ENCODE results near the gene TBC1D8.
"Not testable (repeated sequence)": the region's sequence is repeated elsewhere in the genome, so short reads cannot be mapped to it uniquely, and the experiment has no call there.

TBC1D8 gene

DNA sequence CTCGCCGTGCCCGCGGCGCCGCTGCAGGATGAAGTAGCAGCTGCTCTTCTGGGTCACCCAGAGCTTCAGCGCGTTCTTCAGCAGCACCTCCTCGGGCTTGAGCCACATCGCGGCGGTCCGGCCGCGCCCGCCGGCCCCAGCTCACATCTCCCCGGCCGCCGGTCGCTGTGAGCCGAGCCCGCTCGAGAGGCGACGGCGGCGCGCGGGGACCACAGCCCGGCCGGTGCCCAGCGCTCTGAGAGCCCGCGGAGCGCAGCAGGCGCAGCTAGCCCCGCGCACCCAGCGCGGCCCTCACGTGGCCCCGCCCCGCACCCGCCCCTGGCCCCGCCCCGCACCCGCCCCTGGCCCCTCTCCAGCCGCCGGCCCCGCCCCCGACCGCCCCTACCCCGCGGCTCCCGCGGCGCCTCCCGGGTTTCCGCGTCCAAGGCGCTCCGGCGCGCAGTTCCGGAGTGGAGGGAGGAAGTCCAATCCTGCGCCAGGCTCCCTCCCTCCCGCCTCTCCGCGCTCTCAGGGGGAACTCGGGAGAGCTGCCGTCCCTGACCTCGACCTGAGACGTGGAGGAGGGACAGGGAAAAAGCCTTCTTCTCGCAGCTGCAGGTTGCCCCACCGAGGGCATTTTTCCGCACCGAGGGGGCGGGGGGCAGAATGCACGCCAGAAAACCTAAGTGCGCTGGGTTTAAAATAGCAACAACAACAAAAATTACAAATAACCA is at the start of gene TBC1D8:
Gene TBC1D8 (minus strand): TSS at position 237 of the 713 bp plus-strand sequence. CDS start 129 bp downstream, at position 108.
- peak; percentile 96 for DNase-seq

DNA sequence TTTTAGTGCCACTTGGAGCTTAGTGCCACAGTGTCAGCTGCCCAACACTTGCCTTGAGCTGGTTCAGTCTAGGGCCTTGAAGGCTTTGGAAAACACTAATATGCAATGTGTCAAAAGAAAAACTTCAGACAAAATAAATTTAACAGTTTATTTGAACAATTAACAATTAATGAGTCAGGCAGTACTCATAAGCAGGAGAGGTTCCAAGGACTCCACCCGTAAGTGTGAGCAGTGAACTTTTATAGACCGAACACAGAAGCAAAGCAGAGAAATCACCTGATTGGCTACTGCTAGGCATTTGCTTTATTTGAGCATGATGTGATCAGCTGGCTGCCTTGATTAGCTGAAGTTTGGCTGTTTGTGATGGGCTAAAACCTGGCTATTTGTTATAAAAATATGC is 49.5 kb upstream of the TBC1D8 start:
- DNase-seq = no peak

DNA sequence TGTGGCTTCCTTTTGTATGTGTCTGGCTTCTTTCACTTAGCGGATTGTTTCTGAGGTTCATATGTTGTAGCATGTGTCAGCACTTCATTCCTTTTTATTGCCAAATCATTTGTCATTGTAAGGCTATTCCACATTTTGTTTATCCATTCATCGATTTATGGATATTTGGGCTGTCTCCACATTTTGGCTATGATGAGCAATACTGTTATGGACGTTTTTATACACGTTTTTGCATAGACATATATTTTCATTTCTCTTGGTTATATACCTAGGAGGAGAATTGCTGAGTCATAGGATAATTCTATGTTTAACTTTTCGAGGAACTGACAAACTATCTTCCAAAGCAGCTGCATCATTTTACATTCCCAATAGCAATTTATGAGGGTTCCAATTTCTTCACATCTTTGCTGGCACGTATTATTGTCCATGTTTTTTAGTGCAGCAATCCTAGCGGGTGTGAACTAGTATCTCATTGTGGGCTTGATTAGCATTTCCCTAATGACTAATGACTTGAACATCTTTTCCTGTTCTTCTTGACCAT is 48.1 kb upstream of the TBC1D8 start:
- DNase-seq = no peak

DNA sequence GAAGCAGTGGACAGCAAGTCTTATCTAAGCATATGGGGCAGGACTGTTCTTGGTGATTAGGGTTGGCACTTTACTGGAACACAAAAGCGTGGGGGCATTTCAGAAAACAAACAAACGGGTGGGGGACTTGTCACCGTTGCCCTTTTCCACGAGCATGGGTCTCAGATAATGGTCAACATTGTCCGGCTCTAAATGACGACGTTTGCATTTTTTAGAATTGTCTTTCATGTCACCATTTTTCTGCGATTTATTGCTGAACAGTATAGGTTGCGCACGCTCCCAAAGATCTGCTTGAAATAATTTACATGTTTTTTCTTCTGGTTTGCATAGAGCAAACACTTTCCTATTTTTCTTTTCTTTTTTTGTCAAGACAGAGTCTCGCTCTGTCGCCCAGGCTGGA is 46.6 kb upstream of the TBC1D8 start:
- no peak for DNase-seq

DNA sequence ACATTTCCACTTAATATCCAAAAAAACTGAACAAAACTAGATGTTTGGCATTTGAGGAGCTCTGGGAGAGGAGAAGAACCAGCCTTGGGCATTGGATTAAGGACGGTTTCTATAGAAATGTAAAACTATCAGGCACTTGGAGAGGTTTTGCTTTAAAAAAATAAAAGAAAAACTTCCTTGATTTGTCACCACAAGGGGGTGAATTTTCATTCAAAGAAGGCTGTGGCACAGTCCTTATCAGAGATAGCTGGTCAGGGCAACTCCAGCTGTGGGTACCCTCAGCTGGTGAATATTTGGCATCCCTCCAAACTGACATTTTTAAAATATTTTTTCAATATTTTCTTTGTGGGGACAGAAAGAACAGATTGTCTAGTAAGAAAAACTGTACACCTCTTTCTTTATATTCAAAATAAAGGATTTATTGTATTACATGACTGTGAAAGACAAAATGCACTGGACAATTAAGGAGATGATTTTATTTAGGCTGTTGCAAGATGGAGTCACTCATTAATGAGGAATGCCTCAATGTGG is 46.1 kb upstream of the TBC1D8 start:
- DNase-seq = no peak

DNA sequence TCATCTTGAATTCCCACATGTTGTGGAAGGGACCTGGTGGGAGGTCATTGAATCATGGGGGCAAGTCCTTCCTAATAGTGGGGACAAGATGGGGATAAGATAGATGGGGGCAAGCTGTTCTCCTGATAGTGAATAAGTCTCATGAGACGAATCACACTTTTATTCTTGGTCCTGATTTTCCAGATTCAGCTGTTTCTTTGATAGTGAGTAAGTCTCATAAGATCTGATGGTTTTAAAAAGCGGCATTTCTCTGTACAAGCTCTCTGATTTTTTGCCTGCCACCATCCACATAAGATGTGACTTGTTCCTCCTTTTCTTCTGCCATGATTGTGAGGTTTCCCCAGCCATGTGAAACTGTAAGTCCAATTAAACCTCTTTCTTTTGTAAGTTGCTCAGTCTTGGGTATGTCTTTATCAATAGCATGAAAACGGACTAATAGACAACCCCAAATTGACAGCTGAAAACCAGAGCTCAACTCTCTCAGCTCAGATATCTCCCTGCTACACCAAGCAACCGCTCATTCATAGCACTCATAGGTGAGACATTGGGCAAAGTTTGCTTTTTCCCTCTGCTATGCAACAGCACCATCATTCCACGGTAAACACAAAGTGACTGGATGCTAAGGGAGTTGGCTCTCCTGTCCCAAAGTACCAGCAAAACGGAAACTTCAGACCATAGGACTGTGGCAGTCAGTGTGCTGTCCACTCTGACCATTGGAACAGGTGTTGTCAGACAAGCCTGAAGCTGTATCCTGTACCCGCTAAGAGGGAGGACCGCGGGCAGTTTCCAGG is 44.9 kb upstream of the TBC1D8 start:
- no peak for DNase-seq

DNA sequence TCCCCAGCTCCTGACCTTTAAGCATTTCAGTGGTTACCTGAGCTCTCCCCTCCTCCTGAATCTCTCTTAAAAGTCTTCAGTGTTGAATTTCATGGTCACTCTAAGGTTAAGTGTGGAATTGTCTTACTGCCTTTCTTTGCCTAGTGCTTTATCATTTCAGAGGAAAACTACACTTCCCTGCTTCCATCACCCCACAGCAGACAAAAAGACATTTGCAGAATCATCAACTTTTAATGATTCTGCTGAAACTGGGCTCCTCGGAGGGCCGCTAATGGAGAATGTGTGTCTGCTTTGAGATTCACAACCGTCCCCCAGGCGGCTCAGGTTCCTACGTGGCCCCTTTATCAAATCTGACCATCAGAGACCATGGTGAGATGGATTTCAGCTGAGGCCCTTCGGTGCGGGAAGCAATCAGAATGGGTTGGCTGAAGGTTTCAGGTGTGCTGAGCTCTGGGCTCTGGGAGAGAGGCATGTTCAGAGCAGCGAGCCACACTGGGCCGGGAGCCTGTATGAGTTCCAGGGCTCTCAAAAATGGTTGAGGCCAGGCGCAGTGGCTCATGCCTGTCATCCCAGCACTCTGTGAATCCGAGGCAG is 41.9 kb upstream of the TBC1D8 start:
- DNase-seq = no peak

DNA sequence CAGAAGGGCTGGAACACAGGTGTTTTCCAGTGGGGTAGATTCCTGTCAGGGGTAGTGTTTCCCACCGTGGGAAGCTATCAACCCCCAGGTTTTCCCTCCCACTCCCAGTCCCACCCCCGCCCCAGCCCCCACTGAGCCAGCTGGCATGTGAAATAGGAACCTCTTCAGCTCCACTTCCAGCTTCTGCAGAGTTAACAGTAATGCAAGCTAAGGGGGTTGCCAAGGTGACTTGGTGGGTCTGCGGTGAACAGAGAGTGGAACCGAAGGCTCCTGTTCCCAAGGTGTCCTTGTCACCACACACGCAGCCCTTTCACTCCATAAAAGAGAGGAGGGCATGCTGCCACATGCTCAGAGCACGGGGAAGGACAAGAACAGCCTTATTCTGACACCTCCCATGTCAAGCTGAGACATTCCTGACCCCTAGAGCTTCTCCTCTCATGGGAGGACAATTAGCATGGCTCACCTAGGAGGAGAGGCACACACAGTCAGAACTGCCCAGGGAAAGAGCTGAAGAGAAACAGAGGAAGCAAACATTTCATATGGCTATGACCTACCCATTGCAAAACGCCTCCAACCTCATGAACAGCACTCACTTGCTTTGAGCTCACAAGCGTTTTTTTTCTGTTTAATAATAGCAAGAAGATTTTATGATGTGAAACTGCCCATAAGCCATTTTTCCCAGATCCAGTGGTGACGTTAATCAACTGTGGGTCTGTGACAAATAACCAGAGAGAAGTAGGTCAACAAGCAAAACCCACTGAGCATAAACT is 39.8 kb upstream of the TBC1D8 start:
- DNase-seq = no peak

DNA sequence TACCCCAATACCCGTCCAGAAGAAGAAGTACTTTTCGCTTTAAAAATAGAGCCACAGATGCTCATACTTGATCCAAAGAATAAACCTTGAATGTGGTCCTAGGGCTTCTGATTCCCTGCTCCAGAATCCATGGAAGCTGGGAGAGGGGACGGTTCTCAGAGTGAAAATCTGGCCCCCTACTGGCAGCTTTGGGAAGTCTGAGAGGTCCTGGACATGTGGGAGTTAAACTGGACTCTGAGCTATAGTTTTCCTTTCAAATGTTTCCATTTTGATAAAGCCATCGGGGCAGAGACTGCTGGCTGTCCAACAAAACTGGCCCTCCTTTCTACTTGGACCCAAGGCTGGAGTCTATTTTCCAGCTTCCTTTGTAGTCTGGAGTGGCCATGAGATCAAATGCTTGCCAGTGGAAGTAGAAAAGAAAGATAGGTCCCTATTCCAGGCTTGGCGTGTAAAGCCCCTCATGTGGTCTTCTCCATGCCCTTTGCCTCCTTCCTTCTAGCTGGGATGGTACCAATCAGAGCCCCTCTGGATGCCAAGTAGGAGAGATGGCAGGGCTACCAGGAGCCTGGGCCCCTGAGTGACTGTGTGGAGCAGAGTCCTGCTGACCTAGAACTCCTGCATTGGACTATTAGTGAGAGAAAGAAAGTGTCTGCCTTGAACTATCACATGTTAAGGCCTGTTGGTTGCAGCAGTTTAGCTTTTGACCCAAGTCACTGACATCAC is 37.7 kb upstream of the TBC1D8 start:
- peak; percentile 64 for DNase-seq

DNA sequence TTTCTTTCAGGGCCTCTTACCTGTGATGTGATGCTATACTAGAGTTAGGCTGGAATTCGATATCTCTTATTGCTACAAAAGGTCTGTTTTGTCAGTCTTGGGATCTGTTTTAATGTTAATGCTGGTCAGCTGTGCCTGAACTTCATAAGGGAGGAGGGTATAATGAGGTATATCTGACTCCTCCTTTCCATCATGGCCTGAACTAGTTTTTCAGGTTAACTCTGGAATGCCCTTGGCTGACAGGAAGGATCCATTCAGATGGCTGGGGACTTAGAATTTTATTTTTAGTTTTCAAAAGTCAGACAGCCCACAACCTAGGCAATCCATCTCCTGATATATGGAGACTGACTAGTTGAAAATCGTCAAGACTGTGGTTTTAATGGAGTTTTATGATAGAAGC is 35.9 kb upstream of the TBC1D8 start:
- DNase-seq = no peak

DNA sequence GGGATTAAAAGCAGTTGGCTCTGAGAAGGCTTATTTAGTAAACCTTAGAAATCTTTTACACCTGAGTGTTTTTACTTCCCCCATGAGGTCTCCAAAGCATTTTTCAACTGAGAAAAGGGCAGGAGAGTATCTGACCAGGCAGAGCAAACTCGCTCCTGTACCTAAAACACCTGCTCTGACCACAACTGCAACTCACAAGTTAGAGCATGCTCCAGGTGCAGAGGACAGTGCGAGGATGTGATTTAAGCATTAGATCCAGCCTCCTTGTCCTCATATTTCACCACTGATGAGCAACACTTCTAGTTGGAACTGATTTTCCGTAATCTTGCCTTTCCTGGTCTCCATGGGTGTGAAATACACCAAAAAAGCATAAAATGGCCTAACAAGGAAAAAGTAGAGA is 34.5 kb upstream of the TBC1D8 start:
- no peak for DNase-seq

DNA sequence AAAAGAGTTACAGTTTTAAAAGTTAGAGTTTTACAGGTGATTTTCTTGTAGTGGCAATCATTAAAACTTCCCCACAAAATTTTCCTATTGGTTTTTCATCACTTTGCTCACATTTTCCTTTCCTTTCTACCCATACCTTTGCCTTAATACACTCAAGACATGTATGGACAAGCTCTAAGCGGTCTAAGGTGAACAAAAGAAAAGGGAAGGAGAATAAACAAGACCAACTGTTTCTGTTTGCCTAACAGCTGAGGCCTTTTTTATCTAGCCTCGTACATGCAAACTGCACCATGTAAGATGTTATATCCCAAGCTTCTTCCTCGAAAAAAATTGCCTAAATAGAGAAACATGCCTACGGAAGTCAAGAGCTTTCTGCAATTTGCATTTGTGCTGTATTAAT is 33.9 kb upstream of the TBC1D8 start:
- DNase-seq = no peak

DNA sequence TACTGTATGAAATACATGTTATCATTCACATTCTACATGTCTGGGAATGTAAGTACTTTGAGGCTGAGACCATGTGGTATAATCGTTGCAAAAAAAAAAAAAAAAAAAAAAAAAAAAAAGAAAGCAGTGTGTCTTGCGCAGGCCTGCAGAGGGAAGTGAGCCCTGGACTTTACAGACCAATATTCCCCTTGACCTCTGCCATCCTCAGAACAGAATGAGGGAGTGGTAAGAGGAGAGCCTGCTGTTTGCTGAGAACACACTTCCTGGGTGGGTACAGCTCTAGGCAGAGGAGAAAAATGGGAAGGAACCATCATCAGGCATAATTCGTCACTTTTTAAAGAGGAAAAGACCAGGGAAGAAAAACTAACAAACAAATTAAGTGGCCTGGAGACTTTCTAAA is 28.8 kb upstream of the TBC1D8 start:
- DNase-seq = no peak

DNA sequence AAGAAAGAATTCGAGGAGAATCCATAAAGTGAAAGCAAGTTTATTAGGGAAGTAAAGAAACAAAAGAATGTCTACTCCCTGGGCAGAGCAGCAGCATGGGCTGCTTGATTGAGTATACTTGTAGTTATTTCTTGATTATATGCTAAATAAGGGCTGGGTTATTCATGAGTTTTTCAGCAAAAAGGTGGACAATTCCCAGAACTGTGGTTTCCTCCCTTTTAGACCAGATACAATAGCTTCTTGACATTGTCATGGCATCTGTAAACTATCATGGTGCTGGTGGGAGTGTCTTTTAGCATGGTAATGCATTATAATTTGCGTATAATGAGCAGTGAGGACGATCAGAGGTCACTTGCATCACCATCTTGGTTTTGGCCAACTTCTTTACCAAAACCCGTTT is 25.6 kb upstream of the TBC1D8 start:
- no peak for DNase-seq

DNA sequence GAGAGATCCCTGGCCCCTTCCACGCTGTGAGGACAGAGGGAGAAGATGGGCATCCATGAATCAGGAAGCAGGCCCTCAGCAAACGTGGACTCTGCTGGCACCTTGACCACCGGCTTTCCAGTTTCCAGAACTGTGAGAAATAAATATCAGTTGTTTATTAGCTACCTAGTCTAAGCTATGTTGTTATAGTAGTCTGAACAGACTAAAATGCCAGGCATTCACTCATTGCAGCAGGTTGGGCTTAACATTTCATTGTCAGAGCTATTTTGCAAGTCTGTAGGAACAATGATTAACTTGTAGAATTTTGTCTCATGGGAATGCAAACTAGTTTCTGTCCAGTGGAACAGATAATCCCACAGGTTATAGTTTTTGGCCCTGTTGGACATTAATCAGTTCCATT is 24.8 kb upstream of the TBC1D8 start:
- DNase-seq = no peak

DNA sequence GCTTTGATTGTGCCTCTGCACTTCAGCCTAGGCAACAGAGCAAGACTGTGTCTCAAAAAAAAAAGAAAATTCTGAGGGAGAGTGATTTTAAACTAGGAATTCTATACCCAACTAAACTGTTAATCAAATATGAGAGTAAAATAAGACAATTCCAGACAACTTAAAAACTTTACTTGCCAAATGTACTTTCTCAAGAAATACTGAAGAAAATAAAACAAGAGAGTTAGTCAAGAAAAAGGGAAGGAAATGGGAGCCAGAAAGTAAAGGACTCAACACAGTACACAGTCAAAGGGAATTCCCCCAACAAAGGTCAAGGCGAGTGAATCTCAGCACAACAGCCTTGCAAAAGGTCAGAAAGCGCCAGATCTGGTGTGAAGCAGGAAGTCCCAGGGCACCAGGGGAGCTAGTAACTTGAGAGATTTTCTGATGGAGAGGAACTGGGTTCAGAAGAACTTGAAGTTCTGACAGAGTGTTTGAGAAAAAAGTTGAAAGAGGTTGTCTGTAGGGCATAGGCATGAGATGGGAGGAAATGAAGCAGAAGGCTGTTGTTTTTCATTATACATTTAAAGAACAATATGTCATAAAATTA is 22.6 kb upstream of the TBC1D8 start:
- no peak for DNase-seq

DNA sequence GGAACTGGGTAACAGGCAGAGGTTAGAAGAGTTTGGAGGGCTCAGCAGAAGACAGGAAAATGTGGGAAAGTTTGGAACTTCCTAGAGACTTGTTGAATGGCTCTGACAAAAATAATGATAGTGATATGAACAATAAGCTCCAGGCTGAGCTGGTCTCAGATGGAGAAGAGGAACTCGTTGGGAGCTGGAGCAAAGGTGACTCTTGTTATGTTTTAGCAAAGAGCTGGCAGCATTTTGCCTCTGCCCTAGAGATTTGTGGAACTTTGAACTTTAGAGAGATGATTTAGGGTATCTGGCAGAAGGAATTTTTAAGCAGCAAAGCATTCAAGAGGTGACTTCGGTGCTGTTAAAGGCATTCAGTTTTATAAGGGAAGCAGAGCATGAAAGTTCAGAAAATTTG is 18.6 kb upstream of the TBC1D8 start:
- not testable (repeated sequence) for DNase-seq

DNA sequence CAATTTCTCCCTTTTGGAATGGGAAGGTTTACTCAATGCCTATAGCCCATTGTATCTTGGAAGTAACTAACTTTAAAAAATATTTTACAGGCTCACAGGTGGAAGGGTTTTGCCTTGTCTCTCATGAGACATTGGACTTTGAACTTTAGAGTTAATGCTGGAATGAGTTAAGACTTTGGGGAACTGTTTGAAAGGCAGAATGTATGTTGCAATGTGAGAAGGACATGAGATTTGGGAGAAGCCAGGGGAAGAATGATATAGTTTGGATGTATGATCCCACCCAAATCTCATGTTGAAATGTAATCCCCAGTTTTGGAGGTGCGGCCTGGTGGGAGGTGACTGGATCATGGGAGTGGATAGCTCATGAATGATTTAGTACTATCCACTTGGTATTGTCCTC is 17.5 kb upstream of the TBC1D8 start:
- DNase-seq = no peak

DNA sequence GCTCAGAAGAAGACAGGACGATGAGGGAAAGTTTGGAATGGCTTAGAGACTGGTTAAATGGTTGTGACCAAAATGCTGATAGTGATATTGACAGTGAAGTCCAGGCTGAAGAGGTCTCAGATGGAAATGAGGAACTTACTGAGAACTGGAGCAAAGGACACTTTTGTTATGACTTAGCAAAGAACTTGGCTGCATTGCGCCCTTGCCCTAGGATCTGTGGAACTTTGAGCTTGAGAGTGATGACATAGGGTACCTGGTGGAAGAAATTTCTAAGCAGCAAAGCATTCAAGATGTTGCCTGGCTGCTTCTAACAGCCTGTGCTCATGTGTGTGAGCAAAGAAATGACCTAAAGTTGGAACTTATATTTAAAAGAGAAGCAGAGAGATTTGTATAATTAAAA is 16.4 kb upstream of the TBC1D8 start:
- DNase-seq = not testable (repeated sequence)

DNA sequence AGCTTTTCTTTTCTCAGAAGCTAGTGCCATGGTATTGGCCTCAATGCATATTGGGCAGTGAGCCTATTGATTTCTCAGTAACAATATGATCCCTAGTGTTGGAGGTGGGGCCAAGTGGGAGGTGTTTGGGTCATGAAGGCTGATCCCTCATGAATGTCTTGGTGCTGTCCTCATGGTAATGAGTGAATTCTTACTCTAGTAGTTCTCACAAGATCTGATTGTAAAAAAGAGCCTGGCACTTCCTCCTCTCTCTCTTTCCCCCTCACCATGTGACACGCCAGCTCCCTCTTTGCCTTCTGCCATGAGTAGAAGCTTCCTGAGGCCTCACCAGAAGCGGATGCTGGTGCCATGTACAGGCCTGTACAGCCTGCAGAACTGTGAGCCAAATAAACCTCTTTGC is 12.8 kb upstream of the TBC1D8 start:
- DNase-seq = no peak

DNA sequence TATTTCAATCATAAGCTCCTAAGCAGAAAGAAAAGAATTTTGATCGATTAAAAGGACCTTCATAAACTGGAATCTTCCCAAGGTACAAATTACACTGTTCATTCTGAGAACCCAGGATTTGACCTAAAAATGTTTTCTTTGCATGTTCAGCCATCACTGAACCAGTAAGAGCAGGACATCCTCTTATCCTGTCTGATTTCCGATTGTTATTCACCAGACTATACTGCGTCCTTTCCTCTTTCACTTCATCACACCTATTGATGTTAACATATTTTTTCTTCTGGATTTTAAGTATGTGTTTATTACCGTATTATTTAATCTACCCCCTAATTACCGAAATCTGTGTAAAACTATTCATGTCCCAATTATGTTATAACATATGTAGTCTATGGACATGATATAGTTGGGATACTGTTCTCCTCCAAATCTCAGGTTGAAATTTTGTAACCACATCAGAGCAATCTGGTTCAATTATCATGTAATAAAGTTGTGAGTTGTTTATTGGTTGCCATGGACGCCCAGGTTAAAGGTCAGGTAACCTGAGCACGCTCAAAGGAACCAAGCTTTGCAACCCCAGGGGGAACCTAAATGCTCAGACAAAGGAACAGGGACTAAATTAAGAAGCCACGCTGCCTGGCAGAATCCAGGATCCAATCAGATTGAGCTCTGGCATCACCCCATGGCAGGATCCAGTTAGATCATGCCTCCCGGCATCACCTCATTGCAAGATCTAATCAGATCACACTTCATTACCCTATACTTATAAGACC is 11.6 kb upstream of the TBC1D8 start:
- no peak for DNase-seq
